ENCODE data around the gene SLC5A11.

- TF ChIP-seq POLR2A (IDR thresholded peaks at IDR 0.05; ENCODE audit: low read depth, low read length) (no peak), POLR2AphosphoS5 (IDR thresholded peaks at IDR 0.05; ENCODE audit: low read depth, low read length) (no peak)
Measured at GRCh38 chr16:24850289-24850938, 4.7 kb downstream of the SLC5A11 start.
